Placental epithelial cell (primary cell): Measurements from ENCODE around the gene GBP5. TPM values are rescaled to one million over a fixed set of nuclear protein-coding genes. Genes with fewer than 3 reads are reported as not detected.

Source experiments
- total RNA-seq: library from RNA; depleted of rRNA; stranded (reverse); fragments of >200 nt; gene quantifications from 2 replicates; pipeline ENCODE4 v1.2.3, GENCODE V29; 2012

GBP5 gene
- under 0.01 TPM in 1 of 2 replicates, not detected in the other for total RNA-seq

GRCh38 chr1:89272269-89273041 lies at the start of gene GBP5:
Gene GBP5 (minus strand): TSS chr1:89272860. CDS start chr1:89269555, 3,305 bp downstream.

Other genes with a start within 250 kb of the GBP5 start
- gene GBP3, start 250.0 kb downstream of the GBP5 start, total RNA-seq, result 29.3 and 61.2 TPM in 2 replicates
- 2.1 and 3.1 TPM in 2 replicates for gene GBP1, start 207.7 kb downstream of the GBP5 start, total RNA-seq
- gene GBP2, start 146.7 kb downstream of the GBP5 start, total RNA-seq, result 17.8 and 70.3 TPM in 2 replicates
- gene GBP7, start 96.9 kb downstream of the GBP5 start, total RNA-seq, result not detected in 2 replicates
- gene GBP4, start 73.9 kb downstream of the GBP5 start, total RNA-seq, result under 0.01 TPM in 1 of 2 replicates, not detected in the other
- 0.11 TPM in 1 of 2 replicates, not detected in the other for gene GBP6, start 91.2 kb upstream of the GBP5 start, total RNA-seq